ENCODE results near the gene MAGEC3. TPM values are rescaled to one million over a fixed set of nuclear protein-coding genes. Genes with fewer than 3 reads are reported as not detected.
"Not testable (repeated sequence)": the region's sequence is repeated elsewhere in the genome, so short reads cannot be mapped to it uniquely, and the experiment has no call there.

Gene MAGEC3
- total and polyA plus RNA-seq, 2 donors, result 0.07 TPM; not detected in 1

DNA sequence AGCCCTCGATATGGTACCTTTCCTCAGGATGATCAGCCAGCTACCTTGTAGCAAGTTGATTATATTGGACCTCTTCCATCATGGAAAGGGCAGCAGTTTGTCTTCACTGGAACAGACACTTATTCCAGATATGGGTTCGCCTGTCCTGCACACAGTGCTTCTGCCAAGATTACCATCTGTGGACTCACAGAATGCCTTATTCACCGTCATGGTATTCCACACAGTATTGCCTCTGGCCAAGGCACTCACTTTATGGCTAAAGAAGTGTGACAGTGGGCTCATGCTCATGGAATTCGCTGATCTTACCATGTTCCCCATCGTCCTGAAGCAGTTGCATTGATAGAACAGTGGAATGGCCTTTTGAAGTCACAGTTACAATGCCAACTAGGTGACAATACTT, 50.7 kb downstream of the MAGEC3 start:
- H3K27me3 ChIP-seq (ENCODE audit: control insufficient read depth in 2 of 2, insufficient read depth in 1 of 2, low read length in 1 of 2); H3K9me3 ChIP-seq (ENCODE audit: control insufficient read depth in 2 of 2, insufficient read depth in 1 of 2, low read length in 1 of 2); H3K4me1 ChIP-seq (ENCODE audit: control insufficient read depth in 2 of 2, insufficient read depth in 2 of 2, low read length in 2 of 2); H3K4me3 ChIP-seq (ENCODE audit: low read length in 2 of 2); H3K36me3 ChIP-seq (ENCODE audit: control insufficient read depth in 2 of 2, insufficient read depth in 2 of 2, low read length in 1 of 2); H3K27ac ChIP-seq (ENCODE audit: low read depth in 1 of 2, low read length in 1 of 2); DNase-seq (ENCODE audit: low read depth in 6 of 9, low spot score in 9 of 9): not testable (repeated sequence)
- WGBS, result 90% methylated on average over 5 of the region's 5 CpGs

DNA sequence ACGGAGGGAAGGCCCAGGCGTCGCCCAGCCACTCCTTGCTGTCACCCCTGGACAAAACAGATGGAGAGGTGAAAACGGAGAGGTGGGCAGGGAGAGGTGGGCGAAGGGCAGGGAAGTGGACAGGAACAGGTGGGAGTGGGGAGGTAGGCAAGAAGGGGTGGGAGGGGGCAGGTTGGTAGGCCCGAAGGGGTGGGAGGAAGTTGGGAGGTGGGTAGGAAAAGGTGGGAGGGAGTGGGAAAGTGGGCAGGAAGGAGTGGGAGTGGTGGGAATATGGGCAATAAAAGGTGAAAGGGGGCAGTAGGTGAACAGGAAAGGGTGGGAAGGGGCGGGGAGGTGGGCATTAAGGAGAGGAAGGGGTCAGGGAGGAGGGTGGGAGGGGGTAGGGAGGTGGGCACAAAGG, 56.6 kb downstream of the MAGEC3 start:
- DNase-seq (ENCODE audit: low read depth in 6 of 9, low spot score in 9 of 9), result no peak
- 87% methylated on average over 7 of the region's 7 CpGs for WGBS

DNA sequence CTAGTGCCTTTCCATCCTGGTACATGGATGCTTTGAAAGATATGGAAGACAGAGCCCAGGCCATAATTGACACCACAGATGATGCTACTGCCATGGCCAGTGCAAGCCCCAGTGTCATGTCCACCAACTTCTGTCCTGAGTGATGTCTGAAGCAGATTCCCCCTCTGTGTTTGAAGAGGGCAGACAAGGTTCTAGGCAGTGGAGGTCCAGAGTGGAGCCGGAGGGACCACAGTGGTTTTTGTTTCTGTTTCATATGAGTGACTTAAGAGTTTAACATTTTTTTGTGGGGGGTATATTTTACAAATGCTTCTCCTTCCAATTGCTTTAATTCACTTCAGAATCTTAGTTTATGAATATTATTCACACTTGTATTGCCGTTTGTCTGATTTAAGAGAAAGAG, 59.6 kb downstream of the MAGEC3 start:
- no peaks in the 10 kb centered on the region for H3K27me3 ChIP-seq (ENCODE audit: control insufficient read depth in 2 of 2, insufficient read depth in 1 of 2, low read length in 1 of 2)
- WGBS, result 94% methylated on average over 2 of the region's 2 CpGs
- H3K27ac ChIP-seq (ENCODE audit: low read depth in 1 of 2, low read length in 1 of 2), result no peak overlapping the region
- DNase-seq (ENCODE audit: low read depth in 6 of 9, low spot score in 9 of 9), result no peak
- no peaks in the 10 kb centered on the region for H3K36me3 ChIP-seq (ENCODE audit: control insufficient read depth in 2 of 2, insufficient read depth in 2 of 2, low read length in 1 of 2)
- H3K4me1 ChIP-seq (ENCODE audit: control insufficient read depth in 2 of 2, insufficient read depth in 2 of 2, low read length in 2 of 2), result no peaks in the 10 kb centered on the region
- peaks cover 0 to 2% of the 10 kb centered on the region in 2 donors for H3K9me3 ChIP-seq (ENCODE audit: control insufficient read depth in 2 of 2, insufficient read depth in 1 of 2, low read length in 1 of 2)
- no peak overlapping the region for H3K4me3 ChIP-seq (ENCODE audit: low read length in 2 of 2)

More for the DNA sequence above, 56.6 kb downstream of the MAGEC3 start:
- no peaks in the 10 kb centered on the region for H3K4me1 ChIP-seq (ENCODE audit: control insufficient read depth in 2 of 2, insufficient read depth in 2 of 2, low read length in 2 of 2)
- no peak overlapping the region for H3K27ac ChIP-seq (ENCODE audit: low read depth in 1 of 2, low read length in 1 of 2)
- no peaks in the 10 kb centered on the region for H3K36me3 ChIP-seq (ENCODE audit: control insufficient read depth in 2 of 2, insufficient read depth in 2 of 2, low read length in 1 of 2)
- H3K4me3 ChIP-seq (ENCODE audit: low read length in 2 of 2), result no peak overlapping the region
- no peaks in the 10 kb centered on the region for H3K27me3 ChIP-seq (ENCODE audit: control insufficient read depth in 2 of 2, insufficient read depth in 1 of 2, low read length in 1 of 2)
- H3K9me3 ChIP-seq (ENCODE audit: control insufficient read depth in 2 of 2, insufficient read depth in 1 of 2, low read length in 1 of 2), result no peaks in the 10 kb centered on the region

DNA sequence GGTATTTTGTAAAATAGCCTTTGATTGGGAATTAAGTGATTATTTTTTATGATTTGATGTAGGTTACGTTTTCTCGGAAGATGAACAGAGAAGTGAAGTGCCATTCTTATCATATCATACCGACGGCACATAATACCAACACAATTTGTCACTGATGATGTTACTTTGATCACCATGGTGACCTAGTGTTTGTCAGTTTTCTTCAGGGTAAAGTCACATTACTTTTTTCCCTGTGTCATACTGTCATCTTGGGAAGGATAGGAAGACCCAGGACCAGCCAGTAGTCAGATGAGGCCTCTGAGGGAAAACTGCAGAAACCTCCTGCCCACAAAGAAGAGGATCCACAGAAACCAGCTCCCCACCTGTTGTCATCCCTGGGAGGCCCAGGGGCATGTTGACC, 64.2 kb downstream of the MAGEC3 start:
- Histone ChIP-seq H3K36me3 (ENCODE audit: control insufficient read depth in 2 of 2, insufficient read depth in 2 of 2, low read length in 1 of 2) (no peaks in the 10 kb centered on the region), H3K27me3 (ENCODE audit: control insufficient read depth in 2 of 2, insufficient read depth in 1 of 2, low read length in 1 of 2) (no peaks in the 10 kb centered on the region), H3K9me3 (ENCODE audit: control insufficient read depth in 2 of 2, insufficient read depth in 1 of 2, low read length in 1 of 2) (peaks cover 0 to 8% of the 10 kb centered on the region in 2 donors), H3K4me3 (ENCODE audit: low read length in 2 of 2) (no peak overlapping the region), H3K27ac (ENCODE audit: low read depth in 1 of 2, low read length in 1 of 2) (no peak overlapping the region), H3K4me1 (ENCODE audit: control insufficient read depth in 2 of 2, insufficient read depth in 2 of 2, low read length in 2 of 2) (no peaks in the 10 kb centered on the region)
- WGBS, result 96% methylated on average over 4 of the region's 4 CpGs
- no peak for DNase-seq (ENCODE audit: low read depth in 6 of 9, low spot score in 9 of 9)

DNA sequence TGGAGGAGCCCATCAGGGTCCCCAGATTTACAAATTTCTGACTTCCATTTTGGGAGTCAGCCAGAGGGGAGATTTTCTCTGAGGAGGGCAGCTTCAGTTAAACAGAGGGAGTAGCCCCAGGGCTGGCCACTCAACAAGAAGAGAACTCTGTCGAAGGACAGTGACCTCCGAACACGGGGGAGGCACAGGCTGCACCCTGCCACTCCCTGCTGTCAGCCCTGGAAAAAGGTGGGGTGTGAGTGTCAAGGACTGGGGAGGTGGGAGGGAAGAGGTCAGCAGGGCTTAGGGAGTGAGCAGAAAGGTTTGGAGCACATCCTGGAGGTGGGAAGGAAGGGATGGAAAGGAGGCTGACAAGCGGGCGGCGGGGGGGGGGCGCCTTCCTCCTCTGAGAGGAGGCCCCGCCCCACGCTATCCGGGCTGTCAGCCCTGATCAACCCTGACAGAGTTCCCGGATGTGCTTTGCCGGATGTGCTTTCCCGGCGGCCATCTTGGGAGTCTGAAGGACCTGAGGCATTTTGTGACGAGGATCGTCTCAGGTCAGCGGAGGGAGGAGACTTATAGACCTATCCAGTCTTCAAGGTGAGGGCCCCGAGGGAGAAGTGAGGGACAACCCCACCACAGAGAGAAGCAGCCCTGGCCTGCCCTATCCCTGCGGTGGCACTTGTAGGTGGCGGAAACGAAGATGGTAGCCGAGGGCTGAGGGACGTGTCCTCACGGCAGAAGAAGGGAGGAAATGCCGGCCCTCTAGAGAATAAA, 65.5 kb downstream of the MAGEC3 start, which contains the start of gene MAGEC1:
Gene MAGEC1, plus strand, starts transcription at position 495 of the 756 bp plus-strand sequence. CDS start 1,179 bp downstream, outside the sequence.
- Histone ChIP-seq H3K4me1 (ENCODE audit: control insufficient read depth in 2 of 2, insufficient read depth in 2 of 2, low read length in 2 of 2) (no peaks in the 10 kb centered on the region), H3K9me3 (ENCODE audit: control insufficient read depth in 2 of 2, insufficient read depth in 1 of 2, low read length in 1 of 2) (peaks cover 0 to 8% of the 10 kb centered on the region in 2 donors), H3K36me3 (ENCODE audit: control insufficient read depth in 2 of 2, insufficient read depth in 2 of 2, low read length in 1 of 2) (no peaks in the 10 kb centered on the region), H3K27me3 (ENCODE audit: control insufficient read depth in 2 of 2, insufficient read depth in 1 of 2, low read length in 1 of 2) (no peaks in the 10 kb centered on the region), H3K27ac (ENCODE audit: low read depth in 1 of 2, low read length in 1 of 2) (no peak within 1 kb of the TSS), H3K4me3 (ENCODE audit: low read length in 2 of 2) (no peak within 1 kb of the TSS)
- no peak for DNase-seq (ENCODE audit: low read depth in 6 of 9, low spot score in 9 of 9)
- WGBS, result 95% methylated on average over 25 of the region's 25 CpGs

DNA sequence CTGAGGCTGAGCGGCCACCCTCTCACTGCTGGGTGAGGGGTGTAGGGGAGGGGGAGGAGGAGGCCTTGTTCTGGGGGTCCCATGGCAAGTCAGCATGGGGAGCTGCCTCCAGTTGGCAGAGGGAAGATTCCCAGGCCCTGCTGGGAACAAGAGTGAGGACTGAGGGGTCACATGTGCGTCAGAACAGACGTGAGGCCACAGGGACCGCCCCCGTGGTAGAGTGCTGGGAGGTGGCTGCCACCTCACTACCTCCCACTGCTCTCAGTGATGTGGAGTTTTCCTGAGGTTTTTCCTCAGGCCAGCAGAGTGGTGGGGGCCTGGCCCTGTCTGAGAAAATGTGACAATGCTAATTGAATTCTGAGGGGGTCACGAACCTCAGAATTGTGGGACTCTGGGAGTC, 66.1 kb downstream of the MAGEC3 start:
- Histone ChIP-seq H3K4me3 (ENCODE audit: low read length in 2 of 2) (no peak overlapping the region), H3K36me3 (ENCODE audit: control insufficient read depth in 2 of 2, insufficient read depth in 2 of 2, low read length in 1 of 2) (no peaks in the 10 kb centered on the region), H3K4me1 (ENCODE audit: control insufficient read depth in 2 of 2, insufficient read depth in 2 of 2, low read length in 2 of 2) (no peaks in the 10 kb centered on the region), H3K9me3 (ENCODE audit: control insufficient read depth in 2 of 2, insufficient read depth in 1 of 2, low read length in 1 of 2) (peaks cover 0 to 8% of the 10 kb centered on the region in 2 donors), H3K27me3 (ENCODE audit: control insufficient read depth in 2 of 2, insufficient read depth in 1 of 2, low read length in 1 of 2) (no peaks in the 10 kb centered on the region), H3K27ac (ENCODE audit: low read depth in 1 of 2, low read length in 1 of 2) (no peak overlapping the region)
- no peak for DNase-seq (ENCODE audit: low read depth in 6 of 9, low spot score in 9 of 9)
- WGBS, result 92% methylated on average over 6 of the region's 6 CpGs

DNA sequence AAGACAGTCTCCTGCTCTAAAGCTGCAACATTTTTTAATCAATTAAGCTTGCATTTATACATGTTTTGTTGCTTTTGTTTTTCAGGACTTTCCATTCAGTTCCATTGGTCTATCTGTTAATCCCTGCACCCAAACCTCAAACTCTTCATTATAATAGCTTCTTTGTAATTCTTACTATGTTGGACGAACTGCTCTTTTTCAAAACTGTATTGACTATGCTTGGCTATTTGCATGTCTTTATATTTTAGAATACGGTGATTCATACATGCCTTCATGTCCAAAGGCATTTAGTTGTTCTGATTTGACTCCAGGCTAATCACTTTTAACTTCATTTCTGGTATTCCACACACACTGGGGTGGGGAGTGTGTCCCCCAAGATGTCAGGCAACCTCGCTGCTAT, 79.7 kb downstream of the MAGEC3 start:
- H3K4me1 ChIP-seq (ENCODE audit: control insufficient read depth in 2 of 2, insufficient read depth in 2 of 2, low read length in 2 of 2), result no peaks in the 10 kb centered on the region
- WGBS, result 81% methylated on average over 3 of the region's 3 CpGs
- H3K27ac ChIP-seq (ENCODE audit: low read depth in 1 of 2, low read length in 1 of 2), result no peak overlapping the region

DNA sequence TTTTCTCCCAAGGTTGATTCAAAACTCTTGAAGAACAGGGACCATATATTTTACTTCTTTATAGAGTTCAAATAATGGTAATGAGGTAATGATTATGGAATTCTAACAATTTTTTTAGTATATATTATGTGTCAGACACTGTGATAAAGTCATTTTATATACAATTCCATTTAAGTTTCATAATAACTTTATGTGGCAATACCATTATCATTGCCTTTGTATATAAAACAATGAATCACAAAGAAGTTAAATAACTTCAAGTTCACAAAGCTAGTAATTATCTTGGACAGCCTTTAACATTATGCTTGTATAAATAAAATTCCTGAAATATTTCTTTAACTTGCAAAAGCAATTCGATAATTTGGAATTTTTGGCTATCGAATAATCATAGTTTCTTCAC, 86.2 kb downstream of the MAGEC3 start:
- Histone ChIP-seq H3K4me3 (ENCODE audit: low read length in 2 of 2) (no peak overlapping the region), H3K4me1 (ENCODE audit: control insufficient read depth in 2 of 2, insufficient read depth in 2 of 2, low read length in 2 of 2) (no peaks in the 10 kb centered on the region), H3K27me3 (ENCODE audit: control insufficient read depth in 2 of 2, insufficient read depth in 1 of 2, low read length in 1 of 2) (no peaks in the 10 kb centered on the region), H3K9me3 (ENCODE audit: control insufficient read depth in 2 of 2, insufficient read depth in 1 of 2, low read length in 1 of 2) (no peaks in the 10 kb centered on the region), H3K36me3 (ENCODE audit: control insufficient read depth in 2 of 2, insufficient read depth in 2 of 2, low read length in 1 of 2) (no peaks in the 10 kb centered on the region), H3K27ac (ENCODE audit: low read depth in 1 of 2, low read length in 1 of 2) (no peak overlapping the region)
- 87% methylated on average over 2 of the region's 2 CpGs for WGBS
- DNase-seq (ENCODE audit: low read depth in 6 of 9, low spot score in 9 of 9), result no peak

More for the DNA sequence above, 79.7 kb downstream of the MAGEC3 start:
- Histone ChIP-seq H3K27me3 (ENCODE audit: control insufficient read depth in 2 of 2, insufficient read depth in 1 of 2, low read length in 1 of 2) (no peaks in the 10 kb centered on the region), H3K9me3 (ENCODE audit: control insufficient read depth in 2 of 2, insufficient read depth in 1 of 2, low read length in 1 of 2) (no peaks in the 10 kb centered on the region), H3K36me3 (ENCODE audit: control insufficient read depth in 2 of 2, insufficient read depth in 2 of 2, low read length in 1 of 2) (no peaks in the 10 kb centered on the region), H3K4me3 (ENCODE audit: low read length in 2 of 2) (no peak overlapping the region)
- DNase-seq (ENCODE audit: low read depth in 6 of 9, low spot score in 9 of 9), result no peak

DNA sequence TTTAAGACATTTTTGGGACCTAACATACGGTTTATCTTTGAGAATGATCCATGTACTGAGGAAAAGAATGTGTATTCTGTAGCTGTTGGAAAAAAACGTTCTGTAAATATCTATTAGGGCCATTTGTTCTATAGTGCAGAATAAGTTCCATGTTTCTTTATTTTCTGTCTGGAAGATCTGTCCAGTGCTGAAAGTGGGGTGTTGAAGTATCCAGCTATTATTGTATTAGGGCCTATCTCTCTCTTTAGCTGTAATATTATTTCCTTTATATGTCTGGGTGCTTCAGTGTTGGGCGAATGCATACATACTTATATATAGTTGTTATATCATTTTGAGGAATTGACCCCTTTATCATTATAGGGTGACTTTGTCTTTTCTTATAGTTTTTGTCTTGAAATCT, 90.3 kb downstream of the MAGEC3 start:
- no peak overlapping the region for H3K27ac ChIP-seq (ENCODE audit: low read depth in 1 of 2, low read length in 1 of 2)
- no peak overlapping the region for H3K4me3 ChIP-seq (ENCODE audit: low read length in 2 of 2)
- no peaks in the 10 kb centered on the region for H3K27me3 ChIP-seq (ENCODE audit: control insufficient read depth in 2 of 2, insufficient read depth in 1 of 2, low read length in 1 of 2)
- no peak for DNase-seq (ENCODE audit: low read depth in 6 of 9, low spot score in 9 of 9)
- H3K9me3 ChIP-seq (ENCODE audit: control insufficient read depth in 2 of 2, insufficient read depth in 1 of 2, low read length in 1 of 2), result peaks cover 0 to 4% of the 10 kb centered on the region in 2 donors
- no peaks in the 10 kb centered on the region for H3K36me3 ChIP-seq (ENCODE audit: control insufficient read depth in 2 of 2, insufficient read depth in 2 of 2, low read length in 1 of 2)
- H3K4me1 ChIP-seq (ENCODE audit: control insufficient read depth in 2 of 2, insufficient read depth in 2 of 2, low read length in 2 of 2), result no peaks in the 10 kb centered on the region
- WGBS, result 82% methylated on average over 3 of the region's 3 CpGs

All from thymus (tissue), 11 donors.